GM18951 (cell line): ENCODE data around the gene KIF1B.
"Not testable (repeated sequence)": the region's sequence is repeated elsewhere in the genome, so short reads cannot be mapped to it uniquely, and the experiment has no call there.

Source experiments
- POLR2A ChIP-seq: IDR thresholded peaks from 4 replicates; pipeline ENCODE4 v1.6.1; 2011; ENCODE audit warnings: mild to moderate bottlenecking; ENCODE audit not compliant: insufficient read length, insufficient read depth; ENCODE audit errors: extremely low read depth
- in situ Hi-C: fragments of 300-500 bp; cut with MboI; formaldehyde crosslinking; loops from one replicate; pipeline ENCODE4 v1.12.0; 2022; ENCODE audit warnings: low sequenced_read_pairs, mixed read lengths, inconsistent platforms; ENCODE audit not compliant: unreplicated experiment

Gene KIF1B

GRCh38 chr1:10210841-10211804, 753 bp downstream of the KIF1B start:
- TF ChIP-seq POLR2A, result no peak
- in situ Hi-C loops, result no loop called here

GRCh38 chr1:10211805-10212410, 1.5 kb downstream of the KIF1B start:
- in situ Hi-C loops, result no loop called here
- no peak for TF ChIP-seq POLR2A

GRCh38 chr1:10212476-10212875, 2.1 kb downstream of the KIF1B start:
- in situ Hi-C loops, result no loop called here
- TF ChIP-seq POLR2A, result no peak

GRCh38 chr1:10213186-10213705, 2.9 kb downstream of the KIF1B start:
- no peak for TF ChIP-seq POLR2A
- in situ Hi-C loops, result no loop called here

- in situ Hi-C loops, result no loop called here
- no peak for TF ChIP-seq POLR2A
Measured at GRCh38 chr1:10216090-10216749, 5.8 kb downstream of the KIF1B start.

- TF ChIP-seq POLR2A, result no peak
- in situ Hi-C loops, result no loop called here
Measured at GRCh38 chr1:10217748-10218441, 7.5 kb downstream of the KIF1B start.

GRCh38 chr1:10220200-10220599, 9.8 kb downstream of the KIF1B start:
- in situ Hi-C loops, result no loop called here
- no peak for TF ChIP-seq POLR2A

GRCh38 chr1:10220657-10221056, 10.3 kb downstream of the KIF1B start:
- in situ Hi-C loops, result not testable (repeated sequence)

- no peak for TF ChIP-seq POLR2A
- in situ Hi-C loops, result no loop called here
Measured at GRCh38 chr1:10225573-10225972, 15.2 kb downstream of the KIF1B start.

GRCh38 chr1:10228528-10228927, 18.2 kb downstream of the KIF1B start:
- in situ Hi-C loops, result no loop called here
- TF ChIP-seq POLR2A, result no peak

- in situ Hi-C loops, result no loop called here
- TF ChIP-seq POLR2A, result no peak
Measured at GRCh38 chr1:10229903-10230302, 19.5 kb downstream of the KIF1B start.

- TF ChIP-seq POLR2A, result no peak
- in situ Hi-C loops, result no loop called here
Measured at GRCh38 chr1:10232163-10232562, 21.8 kb downstream of the KIF1B start.
